HepG2 (cell line): ENCODE measurements around the gene NEMP2. TPM values are rescaled to one million over a fixed set of nuclear protein-coding genes. Genes with fewer than 3 reads are reported as not detected.

Experiments used
- CEBPB ChIP-seq: IDR thresholded peaks from 2 replicates; pipeline ENCODE4 v1.6.1; 2011; ENCODE audit warnings: low read depth, low read length, improper control_type of control experiment, borderline replicate concordance
- RAD21 ChIP-seq: fragments of 450-650 bp; formaldehyde crosslinking; IDR thresholded peaks from 2 replicates; pipeline ENCODE4 v1.5.0; 2020; ENCODE audit warnings: mild to moderate bottlenecking
- SAFB2 ChIP-seq: sonication (generic); formaldehyde crosslinking; IDR thresholded peaks from 2 replicates; pipeline ENCODE4 v1.5.1; 2020; ENCODE audit warnings: missing genetic modification reagents, low read depth, mild to moderate bottlenecking, borderline replicate concordance
- ZFY ChIP-seq: sonication (generic); formaldehyde crosslinking; IDR thresholded peaks from 2 replicates; pipeline ENCODE4 v1.4.0; 2020; ENCODE audit warnings: missing genetic modification reagents
- ZNF256 ChIP-seq: sonication (generic); formaldehyde crosslinking; conservative IDR thresholded peaks from 2 replicates; pipeline ENCODE4 v1.4.0; 2020; ENCODE audit warnings: missing genetic modification reagents
- ZNF350 ChIP-seq: sonication (generic); formaldehyde crosslinking; IDR thresholded peaks from 2 replicates; pipeline ENCODE4 v1.4.0; 2020; ENCODE audit warnings: mild to moderate bottlenecking, low read depth, missing genetic modification reagents, borderline replicate concordance
- ZNF530 ChIP-seq: sonication (generic); formaldehyde crosslinking; IDR thresholded peaks from 2 replicates; pipeline ENCODE4 v1.5.0; 2020; ENCODE audit warnings: low read depth, mild to moderate bottlenecking, missing genetic modification reagents
- polyA plus RNA-seq, 8 experiments: library from polyadenylated mRNA; depleted of rRNA in 3 of 8; stranded (reverse) in 7 of 8; unstranded in 1 of 8; fragments of >200 nt; fragmentation: Illumina TruSeq in 4 of 8; extraction: Trizol in 4 of 8; gene quantifications; 2 replicates each; pipeline versions ENCODE4 v1.2.1 to v1.2.3, GENCODE V29; 2011 to 2016; ENCODE audit warnings: low read depth in 4 of 8, missing spikeins in 1 of 8, mixed read lengths in 1 of 8; ENCODE audit not compliant: insufficient read depth in 1 of 8
- total RNA-seq, 5 experiments: library from RNA; depleted of rRNA; stranded (reverse); fragments of >200 nt; fragmentation: Illumina TruSeq; extraction: Trizol; gene quantifications; 2 replicates each; pipeline ENCODE4 v1.2.3, GENCODE V29; 2016; ENCODE audit warnings: low read depth in 1 of 5
- TF ChIP-seq, protein P1 (sequence below): sonication (generic); formaldehyde crosslinking; IDR thresholded peaks from 2 replicates; pipeline ENCODE4 v1.4.0; 2020; ENCODE audit warnings: mild to moderate bottlenecking, missing genetic modification reagents
- TF ChIP-seq, protein P2 (sequence below): sonication (generic); formaldehyde crosslinking; conservative IDR thresholded peaks from 2 replicates; pipeline ENCODE4 v1.4.0; 2020; ENCODE audit warnings: missing genetic modification reagents
- TF ChIP-seq, protein P3 (sequence below): sonication (generic); formaldehyde crosslinking; IDR thresholded peaks from 2 replicates; pipeline ENCODE4 v1.5.0; 2020; ENCODE audit warnings: mild to moderate bottlenecking, missing genetic modification reagents, borderline replicate concordance
- TF ChIP-seq, protein P4 (sequence below): sonication (generic); formaldehyde crosslinking; IDR thresholded peaks from 2 replicates; pipeline ENCODE4 v1.4.0; 2020; ENCODE audit warnings: missing genetic modification reagents, borderline replicate concordance

NEMP2 gene
- total and polyA plus RNA-seq, 2 of the 13 experiments (the other 11 are each of a cell fraction or from before 2014, with no cell fraction given): 2.4 to 9.8 TPM

DNA sequence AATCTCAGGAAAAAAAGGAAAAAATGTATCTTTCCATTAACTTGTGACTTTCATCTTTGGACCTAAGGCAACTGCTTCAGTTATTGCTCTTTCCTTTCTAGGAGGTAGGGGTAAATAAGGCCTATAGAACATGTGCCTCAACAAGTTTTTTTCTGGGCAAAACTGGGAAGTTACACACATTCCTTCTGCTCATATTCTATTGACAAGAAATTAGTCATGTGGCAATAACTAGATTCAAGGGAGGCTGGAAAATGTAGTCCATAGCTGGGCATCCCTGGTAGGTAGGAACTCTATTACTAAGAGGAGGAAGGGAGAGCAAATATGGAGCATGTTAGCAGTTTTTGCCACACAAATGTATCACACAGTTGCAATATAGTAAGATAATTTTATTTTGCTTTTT is 37.7 kb upstream of the NEMP2 start (continued):
- TF ChIP-seq, protein P1, sequence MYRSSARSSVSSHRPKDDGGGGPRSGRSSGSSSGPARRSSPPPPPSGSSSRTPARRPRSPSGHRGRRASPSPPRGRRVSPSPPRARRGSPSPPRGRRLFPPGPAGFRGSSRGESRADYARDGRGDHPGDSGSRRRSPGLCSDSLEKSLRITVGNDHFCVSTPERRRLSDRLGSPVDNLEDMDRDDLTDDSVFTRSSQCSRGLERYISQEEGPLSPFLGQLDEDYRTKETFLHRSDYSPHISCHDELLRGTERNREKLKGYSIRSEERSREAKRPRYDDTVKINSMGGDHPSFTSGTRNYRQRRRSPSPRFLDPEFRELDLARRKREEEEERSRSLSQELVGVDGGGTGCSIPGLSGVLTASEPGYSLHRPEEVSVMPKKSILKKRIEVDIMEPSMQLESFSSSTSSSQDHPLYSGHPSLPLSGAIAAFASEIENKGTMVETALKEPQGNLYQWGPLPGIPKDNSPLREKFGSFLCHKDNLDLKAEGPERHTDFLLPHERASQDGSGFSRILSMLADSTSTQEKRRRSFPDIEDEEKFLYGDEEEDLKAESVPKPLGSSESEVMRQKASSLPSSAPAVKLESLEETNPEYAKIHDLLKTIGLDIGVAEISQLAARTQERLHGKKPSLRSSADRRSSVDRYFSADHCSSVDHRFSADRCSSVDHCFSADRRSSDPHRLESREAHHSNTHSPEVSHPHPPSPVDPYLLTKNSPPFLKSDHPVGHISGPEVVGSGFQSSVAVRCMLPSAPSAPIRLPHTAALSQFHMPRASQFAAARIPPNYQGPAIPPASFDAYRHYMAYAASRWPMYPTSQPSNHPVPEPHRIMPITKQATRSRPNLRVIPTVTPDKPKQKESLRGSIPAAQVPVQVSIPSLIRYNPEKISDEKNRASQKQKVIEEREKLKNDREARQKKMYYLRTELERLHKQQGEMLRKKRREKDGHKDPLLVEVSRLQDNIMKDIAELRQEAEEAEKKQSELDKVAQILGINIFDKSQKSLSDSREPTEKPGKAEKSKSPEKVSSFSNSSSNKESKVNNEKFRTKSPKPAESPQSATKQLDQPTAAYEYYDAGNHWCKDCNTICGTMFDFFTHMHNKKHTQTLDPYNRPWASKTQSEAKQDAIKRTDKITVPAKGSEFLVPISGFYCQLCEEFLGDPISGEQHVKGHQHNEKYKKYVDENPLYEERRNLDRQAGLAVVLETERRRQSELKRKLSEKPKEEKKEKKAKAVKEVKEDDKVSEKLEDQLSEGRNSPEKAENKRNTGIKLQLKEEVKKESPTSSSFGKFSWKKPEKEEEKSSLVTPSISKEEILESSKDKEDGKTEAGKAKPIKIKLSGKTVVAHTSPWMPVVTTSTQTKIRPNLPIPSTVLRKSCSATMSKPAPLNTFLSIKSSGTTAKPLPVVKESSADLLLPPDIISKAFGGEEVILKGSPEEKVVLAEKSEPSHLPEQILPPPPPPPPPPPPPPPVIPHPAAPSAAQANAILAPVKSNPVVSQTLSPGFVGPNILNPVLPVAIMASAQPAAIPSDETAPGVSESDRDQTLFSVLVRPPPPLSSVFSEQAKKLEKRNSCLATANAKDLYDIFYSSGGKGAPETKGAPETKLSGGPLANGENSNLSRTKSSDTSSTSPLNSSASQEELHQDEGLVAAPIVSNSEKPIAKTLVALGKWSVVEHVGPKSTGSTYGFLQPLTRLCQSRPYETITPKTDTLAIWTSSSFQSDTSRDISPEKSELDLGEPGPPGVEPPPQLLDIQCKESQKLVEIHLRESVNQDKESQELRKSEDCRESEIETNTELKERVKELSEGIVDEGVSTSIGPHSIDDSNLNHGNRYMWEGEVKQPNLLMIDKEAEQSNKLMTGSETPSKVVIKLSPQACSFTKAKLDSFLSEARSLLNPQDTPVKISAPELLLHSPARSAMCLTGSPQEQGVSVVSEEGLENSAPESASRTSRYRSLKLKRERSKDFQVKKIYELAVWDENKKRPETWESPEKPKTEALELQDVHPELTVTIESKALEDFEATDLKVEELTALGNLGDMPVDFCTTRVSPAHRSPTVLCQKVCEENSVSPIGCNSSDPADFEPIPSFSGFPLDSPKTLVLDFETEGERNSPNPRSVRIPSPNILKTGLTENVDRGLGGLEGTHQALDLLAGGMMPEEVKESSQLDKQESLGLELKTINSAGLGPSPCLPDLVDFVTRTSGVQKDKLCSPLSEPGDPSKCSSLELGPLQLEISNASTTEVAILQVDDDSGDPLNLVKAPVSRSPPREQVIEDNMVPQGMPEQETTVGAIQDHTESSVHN (CRISPR knock-in tag): no peak
- TF ChIP-seq ZNF350 (CRISPR knock-in tag): no peak
- no peak for TF ChIP-seq ZNF530 (CRISPR knock-in tag)
- no peak for TF ChIP-seq SAFB2 (CRISPR knock-in tag)
- TF ChIP-seq ZFY: no peak
- TF ChIP-seq, protein P2, sequence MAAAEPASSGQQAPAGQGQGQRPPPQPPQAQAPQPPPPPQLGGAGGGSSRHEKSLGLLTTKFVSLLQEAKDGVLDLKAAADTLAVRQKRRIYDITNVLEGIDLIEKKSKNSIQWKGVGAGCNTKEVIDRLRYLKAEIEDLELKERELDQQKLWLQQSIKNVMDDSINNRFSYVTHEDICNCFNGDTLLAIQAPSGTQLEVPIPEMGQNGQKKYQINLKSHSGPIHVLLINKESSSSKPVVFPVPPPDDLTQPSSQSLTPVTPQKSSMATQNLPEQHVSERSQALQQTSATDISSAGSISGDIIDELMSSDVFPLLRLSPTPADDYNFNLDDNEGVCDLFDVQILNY: no peak
- TF ChIP-seq, protein P3, sequence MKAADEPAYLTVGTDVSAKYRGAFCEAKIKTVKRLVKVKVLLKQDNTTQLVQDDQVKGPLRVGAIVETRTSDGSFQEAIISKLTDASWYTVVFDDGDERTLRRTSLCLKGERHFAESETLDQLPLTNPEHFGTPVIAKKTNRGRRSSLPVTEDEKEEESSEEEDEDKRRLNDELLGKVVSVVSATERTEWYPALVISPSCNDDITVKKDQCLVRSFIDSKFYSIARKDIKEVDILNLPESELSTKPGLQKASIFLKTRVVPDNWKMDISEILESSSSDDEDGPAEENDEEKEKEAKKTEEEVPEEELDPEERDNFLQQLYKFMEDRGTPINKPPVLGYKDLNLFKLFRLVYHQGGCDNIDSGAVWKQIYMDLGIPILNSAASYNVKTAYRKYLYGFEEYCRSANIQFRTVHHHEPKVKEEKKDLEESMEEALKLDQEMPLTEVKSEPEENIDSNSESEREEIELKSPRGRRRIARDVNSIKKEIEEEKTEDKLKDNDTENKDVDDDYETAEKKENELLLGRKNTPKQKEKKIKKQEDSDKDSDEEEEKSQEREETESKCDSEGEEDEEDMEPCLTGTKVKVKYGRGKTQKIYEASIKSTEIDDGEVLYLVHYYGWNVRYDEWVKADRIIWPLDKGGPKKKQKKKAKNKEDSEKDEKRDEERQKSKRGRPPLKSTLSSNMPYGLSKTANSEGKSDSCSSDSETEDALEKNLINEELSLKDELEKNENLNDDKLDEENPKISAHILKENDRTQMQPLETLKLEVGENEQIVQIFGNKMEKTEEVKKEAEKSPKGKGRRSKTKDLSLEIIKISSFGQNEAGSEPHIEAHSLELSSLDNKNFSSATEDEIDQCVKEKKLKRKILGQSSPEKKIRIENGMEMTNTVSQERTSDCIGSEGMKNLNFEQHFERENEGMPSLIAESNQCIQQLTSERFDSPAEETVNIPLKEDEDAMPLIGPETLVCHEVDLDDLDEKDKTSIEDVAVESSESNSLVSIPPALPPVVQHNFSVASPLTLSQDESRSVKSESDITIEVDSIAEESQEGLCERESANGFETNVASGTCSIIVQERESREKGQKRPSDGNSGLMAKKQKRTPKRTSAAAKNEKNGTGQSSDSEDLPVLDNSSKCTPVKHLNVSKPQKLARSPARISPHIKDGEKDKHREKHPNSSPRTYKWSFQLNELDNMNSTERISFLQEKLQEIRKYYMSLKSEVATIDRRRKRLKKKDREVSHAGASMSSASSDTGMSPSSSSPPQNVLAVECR (CRISPR knock-in tag): no peak
- TF ChIP-seq RAD21 (CRISPR knock-in tag): no peak
- no peak for TF ChIP-seq ZNF256 (CRISPR knock-in tag)
- TF ChIP-seq CEBPB: no peak
- TF ChIP-seq, protein P4, sequence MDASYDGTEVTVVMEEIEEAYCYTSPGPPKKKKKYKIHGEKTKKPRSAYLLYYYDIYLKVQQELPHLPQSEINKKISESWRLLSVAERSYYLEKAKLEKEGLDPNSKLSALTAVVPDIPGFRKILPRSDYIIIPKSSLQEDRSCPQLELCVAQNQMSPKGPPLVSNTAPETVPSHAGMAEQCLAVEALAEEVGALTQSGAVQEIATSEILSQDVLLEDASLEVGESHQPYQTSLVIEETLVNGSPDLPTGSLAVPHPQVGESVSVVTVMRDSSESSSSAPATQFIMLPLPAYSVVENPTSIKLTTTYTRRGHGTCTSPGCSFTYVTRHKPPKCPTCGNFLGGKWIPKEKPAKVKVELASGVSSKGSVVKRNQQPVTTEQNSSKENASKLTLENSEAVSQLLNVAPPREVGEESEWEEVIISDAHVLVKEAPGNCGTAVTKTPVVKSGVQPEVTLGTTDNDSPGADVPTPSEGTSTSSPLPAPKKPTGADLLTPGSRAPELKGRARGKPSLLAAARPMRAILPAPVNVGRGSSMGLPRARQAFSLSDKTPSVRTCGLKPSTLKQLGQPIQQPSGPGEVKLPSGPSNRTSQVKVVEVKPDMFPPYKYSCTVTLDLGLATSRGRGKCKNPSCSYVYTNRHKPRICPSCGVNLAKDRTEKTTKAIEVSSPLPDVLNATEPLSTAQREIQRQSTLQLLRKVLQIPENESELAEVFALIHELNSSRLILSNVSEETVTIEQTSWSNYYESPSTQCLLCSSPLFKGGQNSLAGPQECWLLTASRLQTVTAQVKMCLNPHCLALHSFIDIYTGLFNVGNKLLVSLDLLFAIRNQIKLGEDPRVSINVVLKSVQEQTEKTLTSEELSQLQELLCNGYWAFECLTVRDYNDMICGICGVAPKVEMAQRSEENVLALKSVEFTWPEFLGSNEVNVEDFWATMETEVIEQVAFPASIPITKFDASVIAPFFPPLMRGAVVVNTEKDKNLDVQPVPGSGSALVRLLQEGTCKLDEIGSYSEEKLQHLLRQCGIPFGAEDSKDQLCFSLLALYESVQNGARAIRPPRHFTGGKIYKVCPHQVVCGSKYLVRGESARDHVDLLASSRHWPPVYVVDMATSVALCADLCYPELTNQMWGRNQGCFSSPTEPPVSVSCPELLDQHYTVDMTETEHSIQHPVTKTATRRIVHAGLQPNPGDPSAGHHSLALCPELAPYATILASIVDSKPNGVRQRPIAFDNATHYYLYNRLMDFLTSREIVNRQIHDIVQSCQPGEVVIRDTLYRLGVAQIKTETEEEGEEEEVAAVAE (CRISPR knock-in tag): no peak
